Measurements from ENCODE around the gene TACO1.

TACO1 gene

GRCh38 chr17:63600569-63601438, at the start of gene TACO1:
Gene TACO1 (plus strand): TSS chr17:63600895. CDS start chr17:63601084, 189 bp downstream.
- no peak for TF ChIP-seq ZNF274 (IDR thresholded peaks at IDR 0.05; ENCODE audit: low read depth, low read length)
- H3K4me3 ChIP-seq (ENCODE audit: low read length): peak within 1 kb of the TSS; percentile 72

- peak overlapping the region; percentile 85 for H3K4me3 ChIP-seq (ENCODE audit: low read length)
- TF ChIP-seq ZNF274 (IDR thresholded peaks at IDR 0.05; ENCODE audit: low read depth, low read length): no peak
Observed at GRCh38 chr17:63552211-63552610, 48.5 kb upstream of the TACO1 start.

GRCh38 chr17:63555500-63556156, 45.1 kb upstream of the TACO1 start:
- TF ChIP-seq ZNF274 (IDR thresholded peaks at IDR 0.05; ENCODE audit: low read depth, low read length): no peak
- H3K4me3 ChIP-seq (ENCODE audit: low read length): no peak overlapping the region

GRCh38 chr17:63557416-63557815, 43.3 kb upstream of the TACO1 start:
- TF ChIP-seq ZNF274 (IDR thresholded peaks at IDR 0.05; ENCODE audit: low read depth, low read length): no peak
- no peak overlapping the region for H3K4me3 ChIP-seq (ENCODE audit: low read length)

- no peak overlapping the region for H3K4me3 ChIP-seq (ENCODE audit: low read length)
Observed at GRCh38 chr17:63558441-63558840, 42.3 kb upstream of the TACO1 start.

GRCh38 chr17:63561819-63562218, 38.9 kb upstream of the TACO1 start:
- H3K4me3 ChIP-seq (ENCODE audit: low read length): no peak overlapping the region
- TF ChIP-seq ZNF274 (IDR thresholded peaks at IDR 0.05; ENCODE audit: low read depth, low read length): no peak

More at GRCh38 chr17:63558441-63558840, 42.3 kb upstream of the TACO1 start:
- no peak for TF ChIP-seq ZNF274 (IDR thresholded peaks at IDR 0.05; ENCODE audit: low read depth, low read length)

GRCh38 chr17:63563339-63563738, 37.4 kb upstream of the TACO1 start:
- no peak overlapping the region for H3K4me3 ChIP-seq (ENCODE audit: low read length)
- TF ChIP-seq ZNF274 (IDR thresholded peaks at IDR 0.05; ENCODE audit: low read depth, low read length): no peak

GRCh38 chr17:63564562-63564961, 36.1 kb upstream of the TACO1 start:
- TF ChIP-seq ZNF274 (IDR thresholded peaks at IDR 0.05; ENCODE audit: low read depth, low read length): no peak
- no peak overlapping the region for H3K4me3 ChIP-seq (ENCODE audit: low read length)

GRCh38 chr17:63567229-63567628, 33.5 kb upstream of the TACO1 start:
- TF ChIP-seq ZNF274 (IDR thresholded peaks at IDR 0.05; ENCODE audit: low read depth, low read length): no peak
- no peak overlapping the region for H3K4me3 ChIP-seq (ENCODE audit: low read length)

GRCh38 chr17:63568563-63568962, 32.1 kb upstream of the TACO1 start:
- H3K4me3 ChIP-seq (ENCODE audit: low read length): no peak overlapping the region
- no peak for TF ChIP-seq ZNF274 (IDR thresholded peaks at IDR 0.05; ENCODE audit: low read depth, low read length)

- no peak overlapping the region for H3K4me3 ChIP-seq (ENCODE audit: low read length)
- no peak for TF ChIP-seq ZNF274 (IDR thresholded peaks at IDR 0.05; ENCODE audit: low read depth, low read length)
Observed at GRCh38 chr17:63571632-63572310, 28.9 kb upstream of the TACO1 start.

- no peak for TF ChIP-seq ZNF274 (IDR thresholded peaks at IDR 0.05; ENCODE audit: low read depth, low read length)
- H3K4me3 ChIP-seq (ENCODE audit: low read length): no peak overlapping the region
Observed at GRCh38 chr17:63573634-63574033, 27.1 kb upstream of the TACO1 start.

GRCh38 chr17:63578027-63578768, 22.5 kb upstream of the TACO1 start:
- no peak for TF ChIP-seq ZNF274 (IDR thresholded peaks at IDR 0.05; ENCODE audit: low read depth, low read length)

GRCh38 chr17:63578769-63579111, 22.0 kb upstream of the TACO1 start:
- no peak overlapping the region for H3K4me3 ChIP-seq (ENCODE audit: low read length)
- no peak for TF ChIP-seq ZNF274 (IDR thresholded peaks at IDR 0.05; ENCODE audit: low read depth, low read length)

More at GRCh38 chr17:63578027-63578768, 22.5 kb upstream of the TACO1 start:
- no peak overlapping the region for H3K4me3 ChIP-seq (ENCODE audit: low read length)
